SU-DHL-6 (cell line): Measurements from ENCODE around the gene CFAP97D2.
"Not testable (repeated sequence)": the region's sequence is repeated elsewhere in the genome, so short reads cannot be mapped to it uniquely, and the experiment has no call there.

ENCODE experiments used
- H2AFZ ChIP-seq: fragments of 200-600 bp; sonication (generic); 2 replicates; pipeline ENCODE4 v1.6.1; 2014; ENCODE audit warnings: low read depth, mild to moderate bottlenecking, moderate library complexity, mixed read lengths, antibody characterized with exemption, low read length; ENCODE audit not compliant: severe bottlenecking
- H3F3A ChIP-seq: fragments of 200-600 bp; shearing (Covaris generic); 2 replicates; pipeline ENCODE4 v1.6.0; 2016; ENCODE audit warnings: antibody characterized with exemption, mild to moderate bottlenecking; ENCODE audit not compliant: insufficient read depth
- H3K27ac ChIP-seq: fragments of 200-600 bp; sonication (generic); 2 replicates; pipeline ENCODE4 v1.5.1; 2016; ENCODE audit warnings: low read depth, mild to moderate bottlenecking, low read length, moderate library complexity, mixed read lengths
- H3K27me3 ChIP-seq: fragments of 200-600 bp; sonication (generic), shearing (Covaris generic); 2 replicates; pipeline ENCODE4 v1.6.0; 2014; ENCODE audit warnings: mild to moderate bottlenecking, low read length
- H3K36me3 ChIP-seq: fragments of 200-600 bp; sonication (generic); 2 replicates; pipeline ENCODE4 v1.6.1; 2014; ENCODE audit warnings: mild to moderate bottlenecking, low read length, mixed read lengths
- H3K4me2 ChIP-seq: fragments of 300-600, 200-600 bp; shearing (Covaris generic), sonication (generic); 2 replicates; pipeline ENCODE4 v1.6.0; 2014; ENCODE audit warnings: low read length, low read depth, mild to moderate bottlenecking; ENCODE audit not compliant: poor library complexity, severe bottlenecking
- H3K4me3 ChIP-seq: fragments of 200-600 bp; sonication (generic); 2 replicates; pipeline ENCODE4 v1.5.1; 2014; ENCODE audit warnings: antibody characterized with exemption, low read length, mild to moderate bottlenecking, mixed read lengths; ENCODE audit not compliant: insufficient read depth, poor library complexity, severe bottlenecking
- H3K79me2 ChIP-seq: fragments of 200-600 bp; sonication (generic); 2 replicates; pipeline ENCODE4 v1.6.1; 2014; ENCODE audit warnings: mild to moderate bottlenecking, low read length, moderate library complexity; ENCODE audit not compliant: insufficient read depth
- H3K9ac ChIP-seq: fragments of 200-600 bp; sonication (generic); 2 replicates; pipeline ENCODE4 v1.7.0; 2014; ENCODE audit warnings: mild to moderate bottlenecking, low read length
- H3K9me2 ChIP-seq: fragments of 200-600 bp; sonication (generic); replicated peaks from 2 replicates; pipeline ENCODE4 v1.6.1; 2014; ENCODE audit warnings: low read length; ENCODE audit not compliant: insufficient read depth
- H3K9me3 ChIP-seq: fragments of 200-600 bp; sonication (generic); 2 replicates; pipeline ENCODE4 v1.6.1; 2014; ENCODE audit warnings: low read length, mixed read lengths; ENCODE audit not compliant: insufficient read depth
- H4K20me1 ChIP-seq: fragments of 200-600 bp; sonication (generic); 2 replicates; pipeline ENCODE4 v1.6.1; 2014; ENCODE audit warnings: low read depth, mild to moderate bottlenecking, antibody characterized with exemption, low read length, moderate library complexity, mixed read lengths
- CTCF ChIP-seq: fragments of 200-600 bp; sonication (generic); IDR thresholded peaks from one replicate; pipeline ENCODE4 v1.5.1; 2017; ENCODE audit warnings: antibody characterized with exemption, mild to moderate bottlenecking, low read length, moderate library complexity; ENCODE audit not compliant: insufficient read depth, poor library complexity, severe bottlenecking
- EZH2phosphoT487 ChIP-seq: fragments of 200-600 bp; sonication (generic), shearing (Covaris generic); conservative IDR thresholded peaks from 2 replicates; pipeline ENCODE4 v1.6.1; 2018; ENCODE audit warnings: mild to moderate bottlenecking, antibody characterized with exemption, low read length, moderate library complexity, mixed read lengths

CFAP97D2 gene

GRCh38 chr13:114185182-114185971 lies 6.3 kb downstream of the CFAP97D2 start:
- Histone ChIP-seq H2AFZ (no peak overlapping the region), H3K9me2 (no peaks in the 10 kb centered on the region), H3K79me2 (no peaks in the 10 kb centered on the region), H4K20me1 (no peaks in the 10 kb centered on the region), H3K27me3 (no peaks in the 10 kb centered on the region), H3K27ac (no peak overlapping the region), H3K4me3 (no peak overlapping the region), H3K4me2 (no peak overlapping the region), H3K36me3 (no peaks in the 10 kb centered on the region), H3K9ac (no peak overlapping the region), H3F3A (no peaks in the 10 kb centered on the region), H3K9me3 (peaks cover 21% of the 10 kb centered on the region; the same call in 1 of the 2 replicates)
- TF ChIP-seq EZH2phosphoT487: no peak
- TF ChIP-seq CTCF: no peak

- no peaks in the 10 kb centered on the region for H3F3A ChIP-seq
- no peaks in the 10 kb centered on the region for H3K9me2 ChIP-seq
- H3K9me3 ChIP-seq: no peaks in the 10 kb centered on the region
- H3K79me2 ChIP-seq: no peaks in the 10 kb centered on the region
- no peak overlapping the region for H3K9ac ChIP-seq
- H3K4me3 ChIP-seq: no peak overlapping the region
- no peak overlapping the region for H3K4me2 ChIP-seq
- no peak overlapping the region for H3K27ac ChIP-seq
- H3K27me3 ChIP-seq: no peaks in the 10 kb centered on the region
- H4K20me1 ChIP-seq: no peaks in the 10 kb centered on the region
- no peak overlapping the region for H2AFZ ChIP-seq
- TF ChIP-seq CTCF (no peak), EZH2phosphoT487 (no peak)
- no peaks in the 10 kb centered on the region for H3K36me3 ChIP-seq
Observed at GRCh38 chr13:114194853-114195252, 15.8 kb downstream of the CFAP97D2 start.

DNA sequence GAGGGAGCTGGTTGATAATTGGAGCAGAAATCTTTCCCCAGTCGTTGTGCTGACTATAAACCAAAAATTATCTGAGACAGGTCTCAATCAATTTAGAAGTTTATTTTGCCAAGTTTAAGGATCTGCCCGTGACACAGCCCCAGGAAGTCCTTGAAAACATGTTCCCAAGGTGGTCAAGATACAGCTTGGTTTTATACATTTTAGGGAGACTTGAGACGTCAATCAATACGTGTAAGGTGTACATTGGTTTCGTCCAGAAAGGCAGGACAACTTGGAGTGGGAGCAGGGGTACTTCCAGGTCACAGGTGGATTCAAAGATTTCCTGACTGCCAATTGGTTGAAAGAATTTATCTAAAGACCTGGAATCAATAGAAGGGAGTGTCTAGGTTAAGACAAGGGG lies 17.6 kb downstream of the CFAP97D2 start:
- H2AFZ ChIP-seq: no peak overlapping the region
- H3K27me3 ChIP-seq: no peaks in the 10 kb centered on the region
- H3K9me2 ChIP-seq: no peaks in the 10 kb centered on the region
- no peak overlapping the region for H3K9ac ChIP-seq
- no peaks in the 10 kb centered on the region for H4K20me1 ChIP-seq
- H3K9me3 ChIP-seq: no peaks in the 10 kb centered on the region
- no peak overlapping the region for H3K4me2 ChIP-seq
- H3K79me2 ChIP-seq: no peaks in the 10 kb centered on the region
- H3K4me3 ChIP-seq: no peak overlapping the region
- no peaks in the 10 kb centered on the region for H3F3A ChIP-seq
- no peak overlapping the region for H3K27ac ChIP-seq
- H3K36me3 ChIP-seq: no peaks in the 10 kb centered on the region
- no peak for TF ChIP-seq EZH2phosphoT487

DNA sequence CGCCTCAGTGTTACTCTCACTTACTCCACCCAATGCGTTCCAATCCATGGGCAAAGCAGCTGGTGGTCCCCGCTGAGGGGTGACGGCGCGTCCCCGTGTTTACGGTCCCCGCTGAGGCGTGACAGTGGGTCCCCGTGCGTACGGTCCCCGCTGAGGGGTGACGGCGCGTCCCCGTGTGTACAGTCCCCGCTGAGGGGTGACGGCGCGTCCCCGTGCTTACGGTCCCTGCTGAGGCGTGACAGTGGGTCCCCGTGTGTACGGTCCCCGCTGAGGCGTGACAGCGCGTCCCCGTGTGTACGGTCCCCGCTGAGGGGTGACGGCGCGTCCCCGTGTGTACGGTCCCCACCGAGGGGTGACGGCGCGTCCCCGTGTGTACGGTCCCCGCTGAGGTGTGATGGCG lies 19.5 kb downstream of the CFAP97D2 start:
- no peak overlapping the region for H3K4me3 ChIP-seq
- no peaks in the 10 kb centered on the region for H3K79me2 ChIP-seq
- no peaks in the 10 kb centered on the region for H3F3A ChIP-seq
- TF ChIP-seq CTCF (no peak), EZH2phosphoT487 (no peak)
- H3K27me3 ChIP-seq: no peaks in the 10 kb centered on the region
- H3K27ac ChIP-seq: no peak overlapping the region
- no peaks in the 10 kb centered on the region for H3K9me3 ChIP-seq
- H3K4me2 ChIP-seq: no peak overlapping the region
- no peaks in the 10 kb centered on the region for H4K20me1 ChIP-seq
- no peak overlapping the region for H3K9ac ChIP-seq
- H3K9me2 ChIP-seq: no peaks in the 10 kb centered on the region
- H2AFZ ChIP-seq: no peak overlapping the region
- no peaks in the 10 kb centered on the region for H3K36me3 ChIP-seq

- H2AFZ ChIP-seq, H3K36me3 ChIP-seq, H3K27ac ChIP-seq, H3K4me2 ChIP-seq, H3K79me2 ChIP-seq, H3F3A ChIP-seq, H4K20me1 ChIP-seq, H3K4me3 ChIP-seq, H3K27me3 ChIP-seq, H3K9me2 ChIP-seq, H3K9ac ChIP-seq, H3K9me3 ChIP-seq: not testable (repeated sequence)
Observed at GRCh38 chr13:114199526-114199925, 20.5 kb downstream of the CFAP97D2 start.
